Spleen (tissue), 7 donors: Measurements from ENCODE around the gene DIRAS2.

Source experiments
- POLR2A ChIP-seq, 3 donors: fragments of 450-650 bp; IDR thresholded peaks; one replicate each; pipeline ENCODE4 v1.5.1; 2017; ENCODE audit warnings: antibody characterized with exemption in 3 of 3, mild to moderate bottlenecking in 1 of 3
- POLR2AphosphoS5 ChIP-seq, 3 donors: sonication (generic); formaldehyde crosslinking; IDR thresholded peaks; one replicate each; pipeline ENCODE4 v1.5.1; 2017; ENCODE audit warnings: antibody characterized with exemption in 3 of 3
- TF ChIP-seq, protein P1 (sequence below), 11 experiments: fragments of 200-600 bp in 7 of 11; fragments of 450-650 bp in 4 of 11; sonication (generic) in 4 of 11; IDR thresholded peaks in 8 of 11; conservative IDR thresholded peaks in 3 of 11; 1 replicate in 7 of 11; 2 replicates in 4 of 11; pipeline versions ENCODE4 v1.4.0 to v1.8.0; 2016 to 2021; ENCODE audit warnings: antibody characterized with exemption in 11 of 11, inconsistent platforms in 4 of 11, mild to moderate bottlenecking in 1 of 11
- donor health status: DM: no; HTN: no; CAD: no; lungs with moderate emphysema.
- donor health status: DM: no; HTN: no; CAD: no.
- donor health status: DM: no; HTN: no; CAD: no.

DNA sequence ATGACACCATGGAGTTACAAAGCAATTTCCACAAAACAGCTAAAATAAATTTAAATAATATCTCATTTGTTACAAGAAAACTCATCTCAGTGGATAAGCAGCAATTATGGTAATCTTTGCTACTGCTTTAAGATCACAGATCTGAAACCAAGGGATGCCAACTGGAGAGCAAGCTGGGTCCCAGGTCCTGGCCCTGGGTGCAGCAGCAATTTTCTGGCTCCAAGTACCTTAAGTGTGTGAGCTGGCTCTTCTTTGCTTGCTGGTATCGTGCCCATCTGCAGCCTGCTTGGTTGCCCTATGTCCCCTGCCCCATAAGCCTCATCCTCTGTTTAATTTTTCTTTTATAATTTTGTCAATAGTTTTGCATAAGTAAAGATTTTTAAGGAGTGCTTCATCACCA is 41.5 kb upstream of the DIRAS2 start:
- TF ChIP-seq POLR2A (IDR thresholded peaks at IDR 0.05), result no peak
- TF ChIP-seq, protein P1, sequence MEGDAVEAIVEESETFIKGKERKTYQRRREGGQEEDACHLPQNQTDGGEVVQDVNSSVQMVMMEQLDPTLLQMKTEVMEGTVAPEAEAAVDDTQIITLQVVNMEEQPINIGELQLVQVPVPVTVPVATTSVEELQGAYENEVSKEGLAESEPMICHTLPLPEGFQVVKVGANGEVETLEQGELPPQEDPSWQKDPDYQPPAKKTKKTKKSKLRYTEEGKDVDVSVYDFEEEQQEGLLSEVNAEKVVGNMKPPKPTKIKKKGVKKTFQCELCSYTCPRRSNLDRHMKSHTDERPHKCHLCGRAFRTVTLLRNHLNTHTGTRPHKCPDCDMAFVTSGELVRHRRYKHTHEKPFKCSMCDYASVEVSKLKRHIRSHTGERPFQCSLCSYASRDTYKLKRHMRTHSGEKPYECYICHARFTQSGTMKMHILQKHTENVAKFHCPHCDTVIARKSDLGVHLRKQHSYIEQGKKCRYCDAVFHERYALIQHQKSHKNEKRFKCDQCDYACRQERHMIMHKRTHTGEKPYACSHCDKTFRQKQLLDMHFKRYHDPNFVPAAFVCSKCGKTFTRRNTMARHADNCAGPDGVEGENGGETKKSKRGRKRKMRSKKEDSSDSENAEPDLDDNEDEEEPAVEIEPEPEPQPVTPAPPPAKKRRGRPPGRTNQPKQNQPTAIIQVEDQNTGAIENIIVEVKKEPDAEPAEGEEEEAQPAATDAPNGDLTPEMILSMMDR (IDR thresholded peaks at IDR 0.05 in 8 of 11, conservative IDR thresholded peaks at IDR 0.05 in 3 of 11), result no peak
- no peak for TF ChIP-seq POLR2AphosphoS5 (IDR thresholded peaks at IDR 0.05)
